Activated CD4-positive, alpha-beta T cell treated with anti-CD3 and anti-CD28 coated beads for 4 hours (primary cell): ENCODE data around the gene RHOBTB1.
"Not testable (repeated sequence)": the region's sequence is repeated elsewhere in the genome, so short reads cannot be mapped to it uniquely, and the experiment has no call there.

Source experiments
- DNase-seq, 2 donors: peaks; one replicate each; pipeline ENCODE4 v3.0.0-alpha.2; 2020

RHOBTB1 gene

DNA sequence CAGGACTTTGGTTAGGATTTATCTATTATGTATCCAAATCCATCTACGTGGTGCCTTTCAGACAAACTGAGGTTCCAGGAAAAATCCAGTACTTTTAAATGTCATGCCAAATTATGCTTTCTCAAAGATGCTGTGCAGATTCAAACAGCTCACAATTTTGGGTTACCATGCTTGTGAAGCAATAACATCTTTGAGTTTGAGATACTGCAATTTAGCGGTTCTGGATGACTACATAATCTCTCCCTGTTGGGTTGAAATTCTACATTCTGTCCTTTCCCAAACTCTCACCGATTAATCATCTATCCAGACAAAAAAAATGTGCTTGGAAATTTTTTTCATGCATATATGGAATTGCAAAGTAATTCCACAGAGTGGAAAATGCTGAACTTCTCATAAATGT is 3.5 kb downstream of the RHOBTB1 start:
- no peak for DNase-seq

GRCh38 chr10:60937784-60938654 is 6.0 kb downstream of the RHOBTB1 start:
- DNase-seq = no peak

DNA sequence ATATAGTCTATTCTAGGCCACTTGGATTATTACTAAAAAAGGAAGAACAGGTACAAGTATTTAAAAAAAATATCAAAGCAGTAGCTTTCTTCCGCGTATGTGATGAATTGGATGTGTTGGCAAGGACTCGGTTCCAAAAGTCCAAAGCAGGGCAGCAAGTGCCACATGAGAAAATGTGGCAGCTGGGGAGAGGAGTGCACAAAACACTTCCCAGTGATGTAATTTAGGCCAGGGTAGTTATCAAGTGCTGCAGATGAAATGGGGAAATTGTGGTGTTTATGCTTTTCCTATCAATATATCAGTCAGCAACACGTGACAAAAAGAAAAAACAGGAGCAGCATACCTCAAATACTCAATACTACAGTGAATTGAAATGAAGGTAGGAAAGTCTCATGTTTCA is 7.0 kb downstream of the RHOBTB1 start:
- DNase-seq = no peak

DNA sequence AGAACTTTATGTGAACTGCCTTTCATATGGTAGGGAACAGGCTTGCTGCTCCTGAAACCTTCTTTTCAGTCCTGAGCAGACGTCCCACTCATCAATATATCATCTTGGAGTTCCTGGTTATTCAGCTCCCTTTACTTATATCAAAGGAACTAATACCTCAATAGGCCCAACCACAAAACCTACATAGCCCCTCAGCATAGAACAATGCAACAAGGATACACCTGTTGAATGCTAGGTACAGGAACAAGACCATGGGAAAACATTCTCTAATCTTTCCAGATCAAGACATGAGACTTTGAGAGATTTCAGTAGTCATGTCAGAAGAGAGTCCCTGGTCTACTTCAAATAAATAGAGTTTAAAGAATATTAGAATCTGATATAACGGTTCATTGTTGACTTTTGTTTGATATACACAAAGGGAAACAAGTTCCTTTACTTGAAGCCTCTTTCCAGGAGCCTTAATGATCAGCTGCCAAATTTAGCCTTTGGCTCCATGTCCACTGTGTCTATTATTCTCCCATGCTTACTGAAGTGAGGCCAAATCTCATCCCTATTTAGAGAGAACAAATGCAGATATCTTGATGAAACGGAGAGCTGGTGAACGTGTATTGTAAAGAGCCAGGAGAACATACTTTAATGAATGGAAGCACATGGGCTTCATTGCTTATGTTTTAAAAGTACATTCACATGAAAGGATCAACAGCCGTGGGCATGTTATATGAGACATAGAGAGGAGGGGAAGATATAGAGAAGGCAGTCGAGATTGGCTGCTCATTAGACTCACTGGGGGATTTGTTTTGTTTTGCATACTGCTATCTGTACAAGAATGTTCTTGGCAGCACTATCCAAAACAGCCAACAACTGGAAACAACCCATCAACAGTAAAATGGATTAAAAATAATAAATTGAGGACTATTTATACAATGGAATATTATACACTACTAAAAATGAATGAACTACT is 9.5 kb downstream of the RHOBTB1 start:
- DNase-seq = no peak

DNA sequence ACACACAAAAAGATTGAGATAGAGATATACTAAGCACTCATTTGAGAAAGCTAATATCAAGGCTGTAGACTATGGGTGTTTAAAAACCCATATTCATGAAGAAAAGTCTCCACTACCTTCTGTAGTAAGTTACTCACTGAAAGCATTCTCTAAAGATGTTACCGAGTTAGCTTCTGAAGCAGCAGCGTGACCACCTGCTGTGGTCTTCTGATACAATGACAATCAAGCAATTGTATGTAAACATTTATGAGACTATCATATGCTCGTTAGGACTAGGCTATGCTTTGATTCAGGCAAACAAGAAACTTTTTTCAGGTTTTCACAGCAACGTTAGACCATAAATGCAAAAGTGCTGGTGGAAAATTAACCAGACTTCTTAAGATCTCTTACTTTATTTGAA is 11.2 kb downstream of the RHOBTB1 start:
- no peak for DNase-seq

- no peak for DNase-seq
Measured at GRCh38 chr10:60930237-60930636, 13.7 kb downstream of the RHOBTB1 start.

DNA sequence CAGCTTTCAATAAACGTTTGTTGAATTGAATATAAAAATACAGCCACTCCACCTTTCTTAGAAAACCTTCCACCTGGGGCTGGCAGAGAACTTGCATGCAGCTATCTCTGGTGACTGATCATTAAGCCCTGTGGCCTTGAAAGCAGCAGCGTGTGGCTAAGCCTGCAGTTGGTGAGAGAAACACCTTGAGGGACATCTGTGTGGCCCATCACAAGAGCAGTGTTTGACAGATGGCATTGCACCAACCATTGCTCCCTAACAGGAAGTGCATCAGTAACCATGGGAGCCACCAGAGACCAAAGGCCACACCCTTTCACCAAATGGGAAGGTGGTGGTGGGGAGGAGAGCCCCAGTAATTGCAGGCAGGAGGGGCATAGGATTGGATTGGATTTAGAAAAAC is 22.4 kb downstream of the RHOBTB1 start:
- DNase-seq = no peak

- DNase-seq = no peak
Measured at GRCh38 chr10:60920479-60920878, 23.5 kb downstream of the RHOBTB1 start.

GRCh38 chr10:60919551-60919950 is 24.4 kb downstream of the RHOBTB1 start:
- no peak for DNase-seq

- DNase-seq = no peak
Measured at GRCh38 chr10:60917331-60918280, 26.4 kb downstream of the RHOBTB1 start.

DNA sequence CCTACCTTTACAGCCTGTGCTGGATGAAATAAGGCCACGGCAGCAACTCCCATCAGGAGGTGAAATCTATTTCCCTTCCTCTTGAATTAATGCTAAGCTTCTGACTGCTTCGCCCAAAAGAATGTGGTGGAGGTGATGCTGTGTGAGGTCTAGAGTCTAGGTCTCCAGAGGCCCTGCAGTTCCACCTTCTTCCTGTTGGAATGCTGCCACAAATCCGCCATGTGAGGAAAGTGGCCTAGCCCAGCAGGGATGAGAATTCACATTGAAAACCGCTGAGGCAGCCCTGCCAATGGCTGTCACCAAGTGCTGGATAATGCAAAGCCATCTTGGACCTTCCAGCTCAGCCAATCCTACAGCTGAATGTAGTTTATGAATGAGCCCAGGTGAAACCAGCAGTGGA is 28.0 kb downstream of the RHOBTB1 start:
- DNase-seq = no peak

DNA sequence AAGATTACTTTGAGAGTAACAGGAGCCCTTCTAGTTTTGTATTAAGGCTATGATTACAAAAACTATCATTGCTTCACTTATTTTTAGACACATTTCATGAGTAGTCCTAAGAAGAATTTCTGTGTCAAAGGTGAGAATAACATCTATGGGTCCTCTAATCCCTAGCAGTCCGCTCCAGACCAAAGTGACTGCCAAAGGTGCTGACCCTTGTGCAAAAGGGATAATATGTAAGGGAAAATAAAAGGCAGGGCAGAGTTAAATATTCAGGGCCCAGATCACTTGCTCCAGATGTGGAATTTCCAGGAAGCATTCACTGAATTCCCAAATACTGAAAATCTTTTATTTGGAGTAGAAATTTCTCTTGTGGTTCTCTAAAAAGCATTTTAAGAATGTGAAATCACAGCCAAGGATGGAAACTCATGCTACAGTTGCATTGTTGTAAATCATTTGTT is 29.3 kb downstream of the RHOBTB1 start:
- DNase-seq = no peak

GRCh38 chr10:60913657-60914056 is 30.3 kb downstream of the RHOBTB1 start:
- DNase-seq = no peak

GRCh38 chr10:60913071-60913470 is 30.9 kb downstream of the RHOBTB1 start:
- no peak for DNase-seq

GRCh38 chr10:60911715-60912114 is 32.3 kb downstream of the RHOBTB1 start:
- no peak for DNase-seq

DNA sequence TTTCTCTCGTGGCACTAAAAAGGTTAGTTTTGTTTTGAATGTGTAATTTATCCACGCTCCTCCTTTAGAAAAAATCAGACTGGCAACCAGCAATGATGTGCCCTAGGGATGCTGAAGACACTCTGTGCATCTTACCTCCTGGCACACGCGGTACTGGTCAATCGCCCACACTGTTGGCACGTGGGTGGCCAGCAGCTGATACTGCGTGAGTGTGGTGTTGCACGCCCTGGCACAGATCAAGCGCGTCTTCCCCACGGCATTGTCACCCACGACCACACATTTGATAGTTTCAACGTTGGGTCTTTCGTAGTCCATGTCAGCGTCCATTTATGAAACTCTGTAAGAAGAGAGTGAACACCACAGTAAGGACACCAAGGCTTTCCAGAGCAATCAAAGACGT is 32.8 kb downstream of the RHOBTB1 start:
- DNase-seq = no peak

- no peak for DNase-seq
Measured at GRCh38 chr10:60910543-60910942, 33.4 kb downstream of the RHOBTB1 start.

- no peak for DNase-seq
Measured at GRCh38 chr10:60908896-60909295, 35.1 kb downstream of the RHOBTB1 start.

GRCh38 chr10:60908031-60908430 is 36.0 kb downstream of the RHOBTB1 start:
- no peak for DNase-seq

DNA sequence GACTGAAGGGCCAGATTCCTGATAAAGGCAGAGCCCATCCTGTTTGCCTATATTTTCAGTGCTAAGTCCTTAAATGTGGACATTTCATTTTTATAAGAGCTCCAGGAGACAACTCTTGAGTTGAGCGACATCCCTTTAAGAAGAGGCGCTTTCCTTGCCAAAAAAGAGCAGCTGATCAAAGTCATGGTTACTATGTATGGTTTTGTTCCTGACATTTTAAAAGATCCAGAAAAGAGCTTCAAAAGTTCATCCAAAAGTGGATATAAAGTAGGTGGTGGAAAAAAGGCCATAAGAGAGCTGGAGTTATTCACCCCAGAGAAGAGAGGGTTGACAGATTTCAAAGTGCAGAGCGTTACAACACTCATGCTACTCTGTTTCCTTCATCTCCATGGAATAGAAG is 36.7 kb downstream of the RHOBTB1 start:
- DNase-seq = no peak

DNA sequence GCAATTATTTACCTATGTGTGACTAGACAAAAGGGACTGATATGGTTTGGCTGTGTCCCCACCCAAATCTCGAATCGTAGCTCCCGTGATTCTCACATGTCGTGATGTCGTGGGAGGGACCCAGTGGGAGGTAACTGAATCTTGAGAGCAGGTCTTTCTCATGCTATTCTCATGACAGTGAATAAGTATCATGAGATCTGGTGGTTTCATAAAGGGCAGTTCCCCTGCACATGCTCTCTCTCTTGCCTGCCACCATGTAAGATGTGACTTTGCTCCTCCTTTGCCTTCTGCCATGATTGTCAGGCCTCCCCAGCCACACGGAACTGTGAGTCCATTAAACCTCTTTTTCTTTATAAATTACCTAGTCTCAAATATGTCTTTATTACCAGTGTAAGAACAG is 37.2 kb downstream of the RHOBTB1 start:
- DNase-seq = not testable (repeated sequence)

- no peak for DNase-seq
Measured at GRCh38 chr10:60906411-60906810, 37.6 kb downstream of the RHOBTB1 start.

GRCh38 chr10:60905580-60905979 is 38.4 kb downstream of the RHOBTB1 start:
- DNase-seq = no peak
